ENCODE results near the gene SIDT2. TPM values are rescaled to one million over a fixed set of nuclear protein-coding genes. Genes with fewer than 3 reads are reported as not detected.
A peak's percentile ranks its signal among the peaks of the same experiment; 100 is the strongest.

Gene SIDT2
- total RNA-seq, 4 donors from 2014 or later: 72.6 to 132 (median 125) TPM

DNA sequence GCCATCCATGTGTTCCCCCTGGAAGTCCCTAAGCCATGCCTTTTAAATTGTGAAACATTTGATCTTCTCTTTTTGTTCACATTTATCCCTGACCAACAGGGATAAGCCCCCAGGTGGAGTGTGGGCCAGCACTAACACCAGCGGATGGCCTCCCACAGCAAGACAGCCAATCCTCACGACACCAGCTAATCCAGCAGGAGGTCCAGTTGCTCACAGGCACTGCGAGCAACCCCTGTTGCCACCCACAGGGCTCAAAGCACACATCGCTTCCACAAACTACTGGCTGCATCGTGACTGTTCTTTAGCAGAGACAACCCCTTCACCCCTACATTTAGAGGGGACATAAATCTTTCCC is 51.4 kb downstream of the SIDT2 start:
- DNase-seq (ENCODE audit: low spot score in 2 of 2): no peak
- no peak overlapping the region for H3K27ac ChIP-seq
- no peak for TF ChIP-seq EP300 (IDR thresholded peaks at IDR 0.05)
- TF ChIP-seq POLR2A (IDR thresholded peaks at IDR 0.05): no peak
- TF ChIP-seq, protein P1, sequence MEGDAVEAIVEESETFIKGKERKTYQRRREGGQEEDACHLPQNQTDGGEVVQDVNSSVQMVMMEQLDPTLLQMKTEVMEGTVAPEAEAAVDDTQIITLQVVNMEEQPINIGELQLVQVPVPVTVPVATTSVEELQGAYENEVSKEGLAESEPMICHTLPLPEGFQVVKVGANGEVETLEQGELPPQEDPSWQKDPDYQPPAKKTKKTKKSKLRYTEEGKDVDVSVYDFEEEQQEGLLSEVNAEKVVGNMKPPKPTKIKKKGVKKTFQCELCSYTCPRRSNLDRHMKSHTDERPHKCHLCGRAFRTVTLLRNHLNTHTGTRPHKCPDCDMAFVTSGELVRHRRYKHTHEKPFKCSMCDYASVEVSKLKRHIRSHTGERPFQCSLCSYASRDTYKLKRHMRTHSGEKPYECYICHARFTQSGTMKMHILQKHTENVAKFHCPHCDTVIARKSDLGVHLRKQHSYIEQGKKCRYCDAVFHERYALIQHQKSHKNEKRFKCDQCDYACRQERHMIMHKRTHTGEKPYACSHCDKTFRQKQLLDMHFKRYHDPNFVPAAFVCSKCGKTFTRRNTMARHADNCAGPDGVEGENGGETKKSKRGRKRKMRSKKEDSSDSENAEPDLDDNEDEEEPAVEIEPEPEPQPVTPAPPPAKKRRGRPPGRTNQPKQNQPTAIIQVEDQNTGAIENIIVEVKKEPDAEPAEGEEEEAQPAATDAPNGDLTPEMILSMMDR (IDR thresholded peaks at IDR 0.05): no peak
- peaks cover 0 to 43% (median 19%) of the 10 kb centered on the region in 3 donors for H3K36me3 ChIP-seq
- H3K27me3 ChIP-seq: no peaks in the 10 kb centered on the region
- H3K4me1 ChIP-seq: peaks cover 0 to 54% (median 15%) of the 10 kb centered on the region in 4 donors
- WGBS, 2 donors: 81 to 88% methylated on average over 5 of the region's 5 CpGs
- H3K4me3 ChIP-seq: no peak overlapping the region
- no peaks in the 10 kb centered on the region for H3K9me3 ChIP-seq

DNA sequence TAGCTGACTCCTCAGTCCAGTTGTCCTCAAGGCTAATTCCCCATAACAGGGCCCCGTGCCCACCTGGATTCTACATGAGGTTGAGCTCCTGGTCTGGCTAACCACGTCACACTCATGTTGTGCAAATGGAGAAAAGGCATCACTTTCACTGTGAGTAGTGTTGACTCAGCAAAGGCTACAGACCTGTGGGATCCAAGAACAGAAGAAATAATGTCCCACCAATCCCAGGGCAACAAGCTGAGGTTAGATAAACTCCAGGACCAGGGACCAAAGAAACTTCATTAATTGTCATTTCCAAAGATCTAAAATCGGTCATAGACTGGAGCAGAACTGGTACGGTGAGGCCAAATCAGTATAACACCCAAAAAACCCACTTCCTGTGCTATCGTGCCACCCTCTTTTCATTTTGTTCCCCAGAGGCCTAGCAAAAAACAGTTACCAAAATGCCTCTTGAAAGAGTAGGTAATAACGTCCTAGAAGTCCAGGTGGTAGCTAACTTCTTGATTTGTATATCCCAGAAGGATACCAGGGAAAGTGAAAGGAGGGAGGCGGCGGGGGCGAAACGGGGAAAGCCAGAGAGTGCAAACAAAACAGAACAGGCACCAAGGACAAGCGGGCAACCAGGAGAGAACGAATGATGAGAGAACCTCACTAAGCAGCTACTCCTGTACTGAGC is 51.9 kb downstream of the SIDT2 start:
- WGBS, 2 donors: 67 to 73% methylated on average over 12 of the region's 12 CpGs
- H3K27me3 ChIP-seq: no peaks in the 10 kb centered on the region
- H3K9me3 ChIP-seq: no peaks in the 10 kb centered on the region
- no peak for TF ChIP-seq POLR2A (IDR thresholded peaks at IDR 0.05)
- TF ChIP-seq, protein P1 (IDR thresholded peaks at IDR 0.05): no peak
- H3K4me1 ChIP-seq: peaks cover 0 to 53% (median 15%) of the 10 kb centered on the region in 4 donors
- peak overlapping the region in 2 of 4 donors; percentile 83 to 98 for H3K4me3 ChIP-seq
- no peak for DNase-seq (ENCODE audit: low spot score in 2 of 2)
- H3K36me3 ChIP-seq: peaks cover 0 to 41% (median 15%) of the 10 kb centered on the region in 3 donors
- H3K27ac ChIP-seq: peak overlapping the region in 2 of 4 donors; percentile 95 to 97

DNA sequence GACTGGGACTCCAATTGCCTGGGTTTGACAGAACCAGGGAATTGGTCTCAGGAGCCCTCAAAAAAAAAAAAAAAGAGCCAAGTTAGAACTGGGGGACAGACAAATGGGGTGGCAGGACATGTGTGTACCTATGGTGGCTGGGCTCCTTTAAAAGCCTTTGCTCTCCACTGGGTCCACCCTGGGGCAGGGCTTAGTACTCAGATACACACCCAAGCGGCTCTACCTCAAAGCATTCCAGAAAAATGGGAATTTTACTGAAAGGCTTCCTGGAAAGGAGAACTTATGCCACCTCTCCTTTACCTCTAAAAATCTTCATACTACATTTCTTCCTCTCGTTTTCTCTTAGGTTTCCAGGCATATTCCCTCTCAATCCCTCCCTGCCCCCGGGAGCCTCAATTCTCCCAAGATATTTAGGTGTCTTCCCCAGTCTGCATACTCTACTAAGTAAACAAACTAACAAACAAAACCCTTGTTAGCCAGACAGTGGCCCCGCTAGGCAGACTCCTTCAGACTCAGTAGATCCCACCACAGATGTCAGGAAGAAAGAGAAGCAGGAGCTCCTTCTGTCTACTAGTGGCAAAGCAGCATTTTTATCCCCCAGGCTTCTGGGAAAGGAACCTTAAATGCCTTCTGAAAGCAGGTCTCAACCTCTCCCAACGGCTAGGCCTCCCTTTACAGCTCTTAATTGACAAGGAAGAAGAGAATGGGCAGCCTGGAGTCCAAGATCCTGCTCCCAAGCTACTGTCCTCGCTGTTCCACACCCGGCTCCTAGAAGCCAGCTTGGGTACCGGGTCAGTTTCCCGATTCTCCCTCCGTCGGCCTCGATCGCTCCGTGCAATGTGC is 52.7 kb downstream of the SIDT2 start:
- Histone ChIP-seq H3K4me1 (peaks cover 0 to 48% (median 15%) of the 10 kb centered on the region in 4 donors), H3K4me3 (peak overlapping the region; percentile 83 to 98 (median 86)), H3K9me3 (no peaks in the 10 kb centered on the region), H3K27me3 (no peaks in the 10 kb centered on the region), H3K36me3 (peaks cover 0 to 44% (median 11%) of the 10 kb centered on the region in 3 donors), H3K27ac (peak overlapping the region; percentile 92 to 97 (median 96))
- DNase-seq (ENCODE audit: low spot score in 2 of 2): no peak
- no peak for TF ChIP-seq EP300 (IDR thresholded peaks at IDR 0.05)
- 8 to 9% methylated on average over 14 of the region's 14 CpGs for WGBS, 2 donors

DNA sequence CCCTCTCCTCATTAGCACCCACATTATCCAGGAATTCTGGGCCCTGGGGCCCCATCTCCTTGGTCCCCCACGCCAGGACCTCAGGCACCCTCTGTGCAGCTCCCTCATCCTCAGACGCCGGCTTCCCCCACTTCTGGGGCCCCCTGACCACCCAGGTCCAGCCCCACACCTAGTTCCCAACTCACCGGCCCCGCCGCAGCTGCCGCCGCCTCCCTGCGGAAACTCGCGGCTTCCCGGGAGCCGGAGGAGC is 53.2 kb downstream of the SIDT2 start, which contains the start of gene PCSK7:
Gene PCSK7 (minus strand): TSS at position 232 of the 250 bp plus-strand sequence. CDS start 2,229 bp downstream, outside the sequence.
- peaks cover 0 to 43% (median 15%) of the 10 kb centered on the region in 4 donors for H3K4me1 ChIP-seq
- no peaks in the 10 kb centered on the region for H3K9me3 ChIP-seq
- no peaks in the 10 kb centered on the region for H3K27me3 ChIP-seq
- 0 to 1% methylated on average over 3 to 13 of the region's 13 CpGs for WGBS, 2 donors
- peak within 1 kb of the TSS; percentile 92 to 97 (median 96) for H3K27ac ChIP-seq
- peak within 1 kb of the TSS; percentile 83 to 98 (median 86) for H3K4me3 ChIP-seq
- TF ChIP-seq, protein P1 (IDR thresholded peaks at IDR 0.05): no peak
- TF ChIP-seq POLR2A (IDR thresholded peaks at IDR 0.05) (no peak), EP300 (IDR thresholded peaks at IDR 0.05) (no peak)
- peak in 1 of 2 donors; percentile 56 for DNase-seq (ENCODE audit: low spot score in 2 of 2)
- peaks cover 0 to 46% (median 11%) of the 10 kb centered on the region in 3 donors for H3K36me3 ChIP-seq

DNA sequence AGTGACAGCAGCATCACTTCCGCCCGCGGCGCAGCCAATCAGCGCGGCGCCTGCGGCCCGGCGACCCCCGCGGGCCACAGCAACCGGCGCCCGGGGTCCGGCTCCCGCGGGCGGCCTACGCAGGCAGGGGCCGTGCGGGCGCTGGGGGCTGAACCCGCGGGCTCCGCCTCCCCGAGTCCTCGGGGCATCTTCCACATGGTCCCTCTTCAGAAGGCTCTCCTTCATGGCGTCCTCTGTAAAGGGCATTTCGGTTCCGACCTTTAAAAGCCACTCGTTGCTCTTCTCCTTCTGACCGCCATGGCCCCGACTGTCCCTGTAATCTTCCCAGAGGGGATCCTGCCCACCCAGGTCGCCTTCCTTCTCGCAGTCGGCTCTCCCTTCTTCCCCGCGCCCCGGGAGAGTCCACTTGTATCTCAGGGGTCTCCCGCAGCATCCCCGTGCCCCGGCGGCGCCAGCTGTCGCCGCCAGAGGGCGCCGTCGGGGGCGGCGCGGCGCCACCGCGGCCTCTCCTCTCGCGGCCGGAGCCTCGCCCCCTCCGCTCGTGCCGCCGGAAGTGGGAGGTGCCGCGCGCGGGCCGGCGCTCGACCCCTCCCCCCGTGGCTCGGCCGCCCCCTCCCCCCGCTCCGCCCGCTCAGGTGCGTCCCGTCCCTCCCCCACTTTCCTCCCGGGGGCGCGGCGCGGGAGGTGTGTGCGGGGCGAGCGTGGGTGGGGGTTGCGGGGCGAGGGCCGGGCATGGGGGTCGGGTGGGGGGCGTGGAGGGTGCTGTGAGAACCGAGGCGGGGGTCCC is 53.7 kb downstream of the SIDT2 start, which contains the start of gene RNF214:
Gene RNF214 (plus strand): TSS at position 580 of the 787 bp plus-strand sequence. CDS start 1,602 bp downstream, outside the sequence.
- H3K4me1 ChIP-seq: peaks cover 0 to 43% (median 15%) of the 10 kb centered on the region in 4 donors
- H3K4me3 ChIP-seq: peak within 1 kb of the TSS; percentile 83 to 98 (median 86)
- peak; percentile 48 to 57 for DNase-seq (ENCODE audit: low spot score in 2 of 2)
- TF ChIP-seq EP300 (IDR thresholded peaks at IDR 0.05) (peak in 1 of 2 donors; percentile 60), POLR2A (IDR thresholded peaks at IDR 0.05) (peak in 1 of 2 donors; percentile 73)
- TF ChIP-seq, protein P1 (IDR thresholded peaks at IDR 0.05): peak; percentile 94 to 100 (median 99)
- H3K36me3 ChIP-seq: peaks cover 0 to 45% (median 11%) of the 10 kb centered on the region in 3 donors
- H3K27ac ChIP-seq: peak within 1 kb of the TSS; percentile 92 to 97 (median 96)
- no peaks in the 10 kb centered on the region for H3K27me3 ChIP-seq
- H3K9me3 ChIP-seq: no peaks in the 10 kb centered on the region
- 1% methylated on average over 45 to 47 of the region's 94 CpGs for WGBS, 2 donors

Data from tibial nerve (tissue), 4 donors.